Osteocyte (in vitro differentiated cells): ENCODE data around the gene SMARCAD1. TPM values are rescaled to one million over a fixed set of nuclear protein-coding genes. Genes with fewer than 3 reads are reported as not detected.
"Not testable (repeated sequence)": the region's sequence is repeated elsewhere in the genome, so short reads cannot be mapped to it uniquely, and the experiment has no call there.

Experiments
- DNase-seq: peaks from one replicate; pipeline ENCODE4 v3.0.0; 2021; ENCODE audit warnings: mixed read lengths; ENCODE audit not compliant: unreplicated experiment; ENCODE audit errors: extremely low spot score
- H3K27ac Mint-ChIP-seq: one replicate; pipeline ENCODE4 v1.8.0; 2021; ENCODE audit warnings: mild to moderate bottlenecking, mixed read lengths; ENCODE audit not compliant: unreplicated experiment
- H3K27me3 Mint-ChIP-seq: one replicate; pipeline ENCODE4 v1.8.0; 2021; ENCODE audit warnings: mixed read lengths; ENCODE audit not compliant: unreplicated experiment
- H3K36me3 Mint-ChIP-seq: one replicate; pipeline ENCODE4 v1.8.0; 2021; ENCODE audit warnings: mixed read lengths; ENCODE audit not compliant: unreplicated experiment
- H3K4me1 Mint-ChIP-seq: one replicate; pipeline ENCODE4 v1.8.0; 2021; ENCODE audit warnings: mixed read lengths; ENCODE audit not compliant: unreplicated experiment
- H3K4me3 Mint-ChIP-seq: one replicate; pipeline ENCODE4 v1.8.0; 2021; ENCODE audit warnings: mild to moderate bottlenecking, moderate library complexity, mixed read lengths; ENCODE audit not compliant: unreplicated experiment
- H3K9me3 Mint-ChIP-seq: one replicate; pipeline ENCODE4 v1.8.0; 2021; ENCODE audit warnings: mixed read lengths; ENCODE audit not compliant: unreplicated experiment
- total RNA-seq: library from RNA; stranded (reverse); gene quantifications from 2 replicates; pipeline ENCODE4 v1.2.1, GENCODE V29; 2021
- TF ChIP-seq, protein P1 (sequence below): fragments of 200-600 bp; sonication (generic); IDR thresholded peaks from 2 replicates; pipeline ENCODE4 v1.5.0; 2021; ENCODE audit warnings: antibody characterized with exemption, mild to moderate bottlenecking, moderate library complexity

The SMARCAD1 gene
- total RNA-seq, 1 donor from 2014 or later = 33.9 TPM

GRCh38 chr4:94277534-94277933 is 69.9 kb downstream of the SMARCAD1 start:
- DNase-seq = no peak
- TF ChIP-seq, protein P1, sequence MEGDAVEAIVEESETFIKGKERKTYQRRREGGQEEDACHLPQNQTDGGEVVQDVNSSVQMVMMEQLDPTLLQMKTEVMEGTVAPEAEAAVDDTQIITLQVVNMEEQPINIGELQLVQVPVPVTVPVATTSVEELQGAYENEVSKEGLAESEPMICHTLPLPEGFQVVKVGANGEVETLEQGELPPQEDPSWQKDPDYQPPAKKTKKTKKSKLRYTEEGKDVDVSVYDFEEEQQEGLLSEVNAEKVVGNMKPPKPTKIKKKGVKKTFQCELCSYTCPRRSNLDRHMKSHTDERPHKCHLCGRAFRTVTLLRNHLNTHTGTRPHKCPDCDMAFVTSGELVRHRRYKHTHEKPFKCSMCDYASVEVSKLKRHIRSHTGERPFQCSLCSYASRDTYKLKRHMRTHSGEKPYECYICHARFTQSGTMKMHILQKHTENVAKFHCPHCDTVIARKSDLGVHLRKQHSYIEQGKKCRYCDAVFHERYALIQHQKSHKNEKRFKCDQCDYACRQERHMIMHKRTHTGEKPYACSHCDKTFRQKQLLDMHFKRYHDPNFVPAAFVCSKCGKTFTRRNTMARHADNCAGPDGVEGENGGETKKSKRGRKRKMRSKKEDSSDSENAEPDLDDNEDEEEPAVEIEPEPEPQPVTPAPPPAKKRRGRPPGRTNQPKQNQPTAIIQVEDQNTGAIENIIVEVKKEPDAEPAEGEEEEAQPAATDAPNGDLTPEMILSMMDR = no peak
- Mint-ChIP-seq H3K27ac (no peak overlapping the region), H3K4me1 (no peaks in the 10 kb centered on the region), H3K36me3 (peaks cover 39% of the 10 kb centered on the region), H3K9me3 (no peaks in the 10 kb centered on the region), H3K27me3 (no peaks in the 10 kb centered on the region), H3K4me3 (no peak overlapping the region)

GRCh38 chr4:94278781-94279180 is 71.1 kb downstream of the SMARCAD1 start:
- Mint-ChIP-seq H3K4me1 (no peaks in the 10 kb centered on the region), H3K27me3 (no peaks in the 10 kb centered on the region), H3K36me3 (peaks cover 49% of the 10 kb centered on the region), H3K27ac (no peak overlapping the region), H3K9me3 (no peaks in the 10 kb centered on the region), H3K4me3 (no peak overlapping the region)
- no peak for DNase-seq
- TF ChIP-seq, protein P1 = no peak

DNA sequence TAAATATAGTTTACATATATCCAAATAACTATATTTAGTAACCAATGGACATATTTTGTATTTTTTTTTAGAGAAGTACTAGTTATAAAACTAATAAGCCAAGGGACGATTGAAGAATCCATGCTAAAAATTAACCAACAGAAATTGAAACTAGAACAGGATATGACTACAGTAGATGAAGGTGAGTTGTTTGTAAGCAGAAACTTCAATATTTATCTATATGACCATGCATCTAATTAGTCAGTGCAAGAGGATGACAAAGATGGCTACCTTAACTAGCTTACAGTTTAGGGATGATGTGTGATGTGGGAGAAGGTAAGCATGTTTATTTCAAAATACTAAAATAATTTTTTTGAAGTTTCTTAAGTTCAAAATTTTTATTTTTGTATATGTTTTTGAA is 77.2 kb downstream of the SMARCAD1 start:
- Mint-ChIP-seq H3K27ac (no peak overlapping the region), H3K9me3 (no peaks in the 10 kb centered on the region), H3K4me3 (no peak overlapping the region), H3K4me1 (no peaks in the 10 kb centered on the region), H3K27me3 (no peaks in the 10 kb centered on the region), H3K36me3 (peaks cover 52% of the 10 kb centered on the region)
- TF ChIP-seq, protein P1 = no peak
- no peak for DNase-seq

- Mint-ChIP-seq H3K27ac (no peak overlapping the region), H3K4me1 (no peaks in the 10 kb centered on the region), H3K4me3 (no peak overlapping the region), H3K9me3 (no peaks in the 10 kb centered on the region), H3K27me3 (no peaks in the 10 kb centered on the region), H3K36me3 (peaks cover 58% of the 10 kb centered on the region)
- no peak for DNase-seq
- TF ChIP-seq, protein P1 = no peak
Measured at GRCh38 chr4:94285666-94286065, 78.0 kb downstream of the SMARCAD1 start.

GRCh38 chr4:94290245-94290644 is 82.6 kb downstream of the SMARCAD1 start:
- no peak for DNase-seq
- Mint-ChIP-seq H3K4me3 (no peak overlapping the region), H3K36me3 (peaks cover 51% of the 10 kb centered on the region), H3K9me3 (no peaks in the 10 kb centered on the region), H3K27me3 (no peaks in the 10 kb centered on the region), H3K4me1 (no peaks in the 10 kb centered on the region), H3K27ac (no peak overlapping the region)
- TF ChIP-seq, protein P1 = no peak

- H3K27me3 Mint-ChIP-seq, DNase-seq, H3K4me1 Mint-ChIP-seq, H3K4me3 Mint-ChIP-seq, H3K9me3 Mint-ChIP-seq, H3K27ac Mint-ChIP-seq: not testable (repeated sequence)
- H3K36me3 Mint-ChIP-seq = peaks cover 31% of the 10 kb centered on the region
Measured at GRCh38 chr4:94293981-94294380, 86.3 kb downstream of the SMARCAD1 start.

- peaks cover 21% of the 10 kb centered on the region for H3K36me3 Mint-ChIP-seq
- H3K27ac Mint-ChIP-seq, H3K4me1 Mint-ChIP-seq, H3K27me3 Mint-ChIP-seq, H3K4me3 Mint-ChIP-seq, DNase-seq, H3K9me3 Mint-ChIP-seq: not testable (repeated sequence)
Measured at GRCh38 chr4:94295473-94295872, 87.8 kb downstream of the SMARCAD1 start.
